ENCODE data around the gene PDC.

Gene PDC

DNA sequence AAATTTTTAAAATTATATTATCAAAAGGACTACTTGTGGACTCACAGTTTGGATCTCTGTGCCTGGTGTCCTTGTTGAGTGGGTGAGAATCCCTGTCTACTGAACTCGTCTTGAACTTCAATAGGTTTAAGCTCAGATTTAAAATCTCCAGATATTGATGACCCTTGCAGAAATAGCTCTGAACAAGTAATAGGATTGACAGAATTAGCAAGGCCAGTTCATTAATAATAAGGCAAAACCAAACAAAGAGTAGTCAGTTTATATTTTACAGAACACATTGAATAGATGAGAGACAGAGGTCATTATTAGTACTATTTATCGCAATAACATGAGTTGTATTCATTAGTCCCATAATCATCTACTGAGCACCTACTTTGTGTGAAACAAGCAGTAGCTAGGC lies at the start of gene PDC:
Gene PDC (minus strand): TSS at position 101 of the 400 bp plus-strand sequence. CDS start 11,655 bp downstream, outside the sequence.
- DNase-seq (ENCODE audit: low read depth in 2 of 2): no peak
- TF ChIP-seq, protein P1, sequence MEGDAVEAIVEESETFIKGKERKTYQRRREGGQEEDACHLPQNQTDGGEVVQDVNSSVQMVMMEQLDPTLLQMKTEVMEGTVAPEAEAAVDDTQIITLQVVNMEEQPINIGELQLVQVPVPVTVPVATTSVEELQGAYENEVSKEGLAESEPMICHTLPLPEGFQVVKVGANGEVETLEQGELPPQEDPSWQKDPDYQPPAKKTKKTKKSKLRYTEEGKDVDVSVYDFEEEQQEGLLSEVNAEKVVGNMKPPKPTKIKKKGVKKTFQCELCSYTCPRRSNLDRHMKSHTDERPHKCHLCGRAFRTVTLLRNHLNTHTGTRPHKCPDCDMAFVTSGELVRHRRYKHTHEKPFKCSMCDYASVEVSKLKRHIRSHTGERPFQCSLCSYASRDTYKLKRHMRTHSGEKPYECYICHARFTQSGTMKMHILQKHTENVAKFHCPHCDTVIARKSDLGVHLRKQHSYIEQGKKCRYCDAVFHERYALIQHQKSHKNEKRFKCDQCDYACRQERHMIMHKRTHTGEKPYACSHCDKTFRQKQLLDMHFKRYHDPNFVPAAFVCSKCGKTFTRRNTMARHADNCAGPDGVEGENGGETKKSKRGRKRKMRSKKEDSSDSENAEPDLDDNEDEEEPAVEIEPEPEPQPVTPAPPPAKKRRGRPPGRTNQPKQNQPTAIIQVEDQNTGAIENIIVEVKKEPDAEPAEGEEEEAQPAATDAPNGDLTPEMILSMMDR (IDR thresholded peaks at IDR 0.05; ENCODE audit: low read depth, low read length): no peak
- H3K4me3 ChIP-seq (replicated peaks in 1 of 2; ENCODE audit: low read depth in 2 of 2, low read length in 2 of 2): no peak within 1 kb of the TSS

DNA sequence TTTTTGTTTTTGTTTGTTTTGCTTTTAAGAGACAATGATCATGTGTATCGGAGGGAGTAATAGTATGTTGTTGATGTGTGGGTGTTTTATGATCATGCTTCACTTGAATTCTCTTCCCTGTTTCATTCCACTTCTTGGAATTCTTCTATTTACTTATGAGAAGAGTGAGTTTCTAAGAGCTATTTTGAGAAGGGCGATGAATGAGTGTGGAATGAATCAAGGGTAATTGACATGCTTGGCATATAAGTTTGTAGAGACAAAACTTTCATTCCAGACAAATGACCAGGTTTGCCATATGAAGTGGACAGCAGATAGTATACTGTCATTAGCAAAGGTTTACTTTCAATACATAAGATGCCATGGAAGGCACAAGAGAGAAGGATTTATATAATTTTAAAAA lies 42.3 kb upstream of the PDC start:
- peak in 1 of 2 donors; percentile 31 for DNase-seq (ENCODE audit: low read depth in 2 of 2)
- TF ChIP-seq, protein P1 (IDR thresholded peaks at IDR 0.05; ENCODE audit: low read depth, low read length): no peak
- H3K4me3 ChIP-seq (replicated peaks in 1 of 2; ENCODE audit: low read depth in 2 of 2, low read length in 2 of 2): no peak overlapping the region

DNA sequence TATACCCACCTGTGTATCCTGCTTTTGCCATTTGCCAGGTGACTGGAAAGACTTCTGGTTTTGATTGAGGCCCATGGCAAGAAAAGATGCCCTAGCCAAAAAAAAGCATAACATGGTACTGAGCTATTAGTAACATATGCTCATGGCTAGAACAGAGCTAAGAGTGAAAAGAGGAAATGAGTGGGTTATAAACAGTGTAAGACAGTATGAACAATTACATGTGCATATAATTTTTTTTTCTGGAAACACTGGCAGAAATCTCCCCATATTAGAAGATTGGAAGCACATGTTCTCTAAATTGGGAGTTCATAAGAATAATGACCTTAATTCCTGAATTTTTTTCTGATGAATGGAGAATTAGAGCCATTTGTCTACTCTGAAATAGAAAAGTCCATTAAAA lies 41.2 kb upstream of the PDC start:
- no peak for DNase-seq (ENCODE audit: low read depth in 2 of 2)
- no peak overlapping the region for H3K4me3 ChIP-seq (replicated peaks in 1 of 2; ENCODE audit: low read depth in 2 of 2, low read length in 2 of 2)
- TF ChIP-seq, protein P1 (IDR thresholded peaks at IDR 0.05; ENCODE audit: low read depth, low read length): no peak

- H3K4me3 ChIP-seq (replicated peaks in 1 of 2; ENCODE audit: low read depth in 2 of 2, low read length in 2 of 2): no peak overlapping the region
- no peak for DNase-seq (ENCODE audit: low read depth in 2 of 2)
- TF ChIP-seq, protein P1 (IDR thresholded peaks at IDR 0.05; ENCODE audit: low read depth, low read length): no peak
Measured at GRCh38 chr1:186500804-186501203, 39.9 kb upstream of the PDC start.

GRCh38 chr1:186499571-186499970 lies 38.7 kb upstream of the PDC start:
- TF ChIP-seq, protein P1 (IDR thresholded peaks at IDR 0.05; ENCODE audit: low read depth, low read length): no peak
- no peak overlapping the region for H3K4me3 ChIP-seq (replicated peaks in 1 of 2; ENCODE audit: low read depth in 2 of 2, low read length in 2 of 2)
- DNase-seq (ENCODE audit: low read depth in 2 of 2): peak; percentile 13 to 32

DNA sequence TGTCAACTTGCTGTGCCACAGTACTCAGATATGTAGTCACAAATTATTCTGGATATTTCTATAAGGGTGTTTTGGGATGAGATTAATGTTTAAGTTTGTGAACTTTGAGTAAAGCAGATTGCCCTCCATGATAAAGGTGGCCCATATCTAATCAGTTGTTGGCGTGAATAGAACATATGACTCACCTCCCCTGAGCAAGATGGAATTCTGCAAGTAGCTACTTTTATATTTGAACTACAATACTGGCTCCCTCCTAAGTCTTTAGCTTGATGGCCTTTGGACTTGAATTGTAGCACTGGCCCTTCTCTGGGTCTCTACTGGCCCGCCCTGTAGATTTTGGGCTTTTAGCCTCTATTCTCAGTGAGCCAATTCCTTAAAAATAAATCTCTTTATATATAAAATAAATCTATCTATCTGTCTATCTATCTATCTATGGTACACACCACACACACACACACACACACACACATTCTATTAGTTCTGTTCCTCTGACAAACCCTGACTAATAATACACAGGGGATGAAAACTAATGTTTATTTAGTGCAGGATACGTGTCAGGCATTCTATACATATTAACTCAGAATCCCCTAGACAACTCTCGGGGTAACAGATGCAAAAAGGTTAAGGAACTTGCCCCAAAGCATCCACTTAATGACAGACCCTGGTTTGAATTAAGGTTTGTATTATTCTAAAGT lies 37.9 kb upstream of the PDC start:
- no peak overlapping the region for H3K4me3 ChIP-seq (replicated peaks in 1 of 2; ENCODE audit: low read depth in 2 of 2, low read length in 2 of 2)
- peak; percentile 32 to 90 for DNase-seq (ENCODE audit: low read depth in 2 of 2)
- TF ChIP-seq, protein P1 (IDR thresholded peaks at IDR 0.05; ENCODE audit: low read depth, low read length): no peak

DNA sequence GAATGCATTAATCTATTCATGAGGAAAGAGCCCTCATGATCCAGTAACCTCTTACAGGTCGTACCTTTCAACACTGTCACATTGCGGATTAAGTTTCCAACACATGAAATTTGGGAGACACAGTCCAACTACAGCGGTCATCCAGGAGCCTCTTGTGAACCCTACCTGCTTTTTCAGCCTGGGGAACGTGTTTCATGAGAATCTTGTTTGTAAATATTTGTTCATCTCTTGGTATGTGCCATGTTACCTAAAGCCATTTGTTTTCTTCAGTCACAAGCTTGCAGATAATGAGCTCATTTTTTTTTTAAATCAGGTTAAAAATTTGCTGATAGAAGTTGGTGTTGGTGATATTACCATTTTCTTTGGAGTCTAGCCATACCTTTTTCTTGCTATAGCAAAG lies 37.2 kb upstream of the PDC start:
- H3K4me3 ChIP-seq (replicated peaks in 1 of 2; ENCODE audit: low read depth in 2 of 2, low read length in 2 of 2): no peak overlapping the region
- TF ChIP-seq, protein P1 (IDR thresholded peaks at IDR 0.05; ENCODE audit: low read depth, low read length): no peak
- no peak for DNase-seq (ENCODE audit: low read depth in 2 of 2)
